ENCODE data around the gene DDIT4. TPM values are rescaled to one million over a fixed set of nuclear protein-coding genes. Genes with fewer than 3 reads are reported as not detected.

The DDIT4 gene
- total and polyA plus RNA-seq, 2 of the 4 experiments (the other 2 are of a cell fraction): 59.6 to 108 TPM

GRCh38 chr10:72315054-72315453 lies 41.3 kb downstream of the DDIT4 start:
- Histone ChIP-seq H2BK120ac (ENCODE audit: low read depth, low read length) (peak overlapping the region; percentile 32; the same call in 1 of the 2 replicates), H3K4me1 (ENCODE audit: control insufficient read depth, insufficient read depth, low read length) (peaks cover 22% of the 10 kb centered on the region), H2BK20ac (ENCODE audit: low read depth, low read length) (0 out of 2 replicates have a peak overlapping the region, but pooled peaks have one; percentile 3), H4K8ac (ENCODE audit: low read depth in 2 of 2, low read length in 2 of 2) (peak overlapping the region in 1 of 2 experiments; percentile 50; a peak in 2 of 4 replicates), H3K4me3 (ENCODE audit: insufficient read depth, low read depth, low read length) (no peak overlapping the region), H3K27me3 (ENCODE audit: control insufficient read depth, insufficient read depth, low read length) (no peaks in the 10 kb centered on the region), H2BK5ac (ENCODE audit: low read depth, low read length, poor library complexity, severe bottlenecking) (no peak overlapping the region), H3K14ac (replicated peaks; ENCODE audit: low read depth, low read length) (no peak overlapping the region), H3K18ac (ENCODE audit: low read depth, low read length) (no peak overlapping the region), H3K36me3 (ENCODE audit: control insufficient read depth, insufficient read depth, low read length) (no peaks in the 10 kb centered on the region), H3K9me1 (ENCODE audit: insufficient read depth, low read length) (peaks cover 7% of the 10 kb centered on the region; the same call in 1 of the 2 replicates), H2AK9ac (replicated peaks; ENCODE audit: low read depth, low read length, poor library complexity) (no peak overlapping the region), H4K20me1 (ENCODE audit: insufficient read depth, low read length) (no peaks in the 10 kb centered on the region), H3K4me2 (ENCODE audit: low read depth, low read length) (no peak overlapping the region), H3K79me1 (ENCODE audit: low read depth in 1 of 2, low read length in 2 of 2) (peaks cover 0 to 8% of the 10 kb centered on the region in 2 experiments; a peak in 2 of 4 replicates), H3K56ac (ENCODE audit: extremely low read depth, insufficient read depth, low read length) (no peak overlapping the region), H3K9ac (ENCODE audit: low read depth, low read length) (no peak overlapping the region), H4K5ac (ENCODE audit: low read depth, low read length) (no peak overlapping the region), H4K91ac (ENCODE audit: insufficient read depth, low read depth, low read length) (peak overlapping the region; percentile 51; the same call in 1 of the 2 replicates), H2AFZ (replicated peaks; ENCODE audit: low read length, poor library complexity) (peak overlapping the region; percentile 45), H3K9me3 (ENCODE audit: control insufficient read depth, insufficient read depth, low read length) (no peaks in the 10 kb centered on the region), H2BK15ac (ENCODE audit: low read depth, low read length) (peak overlapping the region; percentile 84; the same call in 1 of the 3 replicates), H3K4ac (ENCODE audit: low read depth, low read length) (peak overlapping the region; percentile 5; the same call in 1 of the 2 replicates), H3K23ac (ENCODE audit: low read depth, low read length) (peak overlapping the region; percentile 28; the same call in 1 of the 2 replicates), H3K27ac (ENCODE audit: insufficient read depth, low read length) (no peak overlapping the region), H2AK5ac (ENCODE audit: low read depth, low read length) (no peak overlapping the region)
- ATAC-seq (ENCODE audit: low read depth): no peak
- ChIA-PET CTCF (no interaction called here), POLR2A (ENCODE audit: unreplicated experiment) (no interaction called here)
- no peak for DNase-seq
- no CpG with 5 or more reads among the region's 7 CpGs for WGBS, 2 experiments (ENCODE audit: extremely low coverage in 2 of 2, insufficient read length in 1 of 2)
- TF ChIP-seq BHLHE40 (IDR thresholded peaks at IDR 0.05; ENCODE audit: low read depth, low read length) (no peak), SMC3 (IDR thresholded peaks at IDR 0.05; ENCODE audit: low read depth, low read length) (no peak), MAFK (IDR thresholded peaks at IDR 0.05; ENCODE audit: low read depth, low read length) (no peak), MXI1 (IDR thresholded peaks at IDR 0.05; ENCODE audit: borderline replicate concordance, low read depth, low read length) (no peak), CHD1 (IDR thresholded peaks at IDR 0.05; ENCODE audit: low read depth, low read length) (no peak), NFE2L2 (IDR thresholded peaks at IDR 0.05; ENCODE audit: low read depth, low read length) (no peak), FOS (IDR thresholded peaks at IDR 0.05; ENCODE audit: low read depth, low read length) (no peak), MAZ (IDR thresholded peaks at IDR 0.05; ENCODE audit: borderline replicate concordance, low read depth, low read length) (no peak), RFX5 (IDR thresholded peaks at IDR 0.05; ENCODE audit: low read depth, low read length) (no peak), RAD21 (IDR thresholded peaks at IDR 0.05; ENCODE audit: low read length) (no peak)
- TF ChIP-seq, protein P1, sequence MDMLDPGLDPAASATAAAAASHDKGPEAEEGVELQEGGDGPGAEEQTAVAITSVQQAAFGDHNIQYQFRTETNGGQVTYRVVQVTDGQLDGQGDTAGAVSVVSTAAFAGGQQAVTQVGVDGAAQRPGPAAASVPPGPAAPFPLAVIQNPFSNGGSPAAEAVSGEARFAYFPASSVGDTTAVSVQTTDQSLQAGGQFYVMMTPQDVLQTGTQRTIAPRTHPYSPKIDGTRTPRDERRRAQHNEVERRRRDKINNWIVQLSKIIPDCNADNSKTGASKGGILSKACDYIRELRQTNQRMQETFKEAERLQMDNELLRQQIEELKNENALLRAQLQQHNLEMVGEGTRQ (IDR thresholded peaks at IDR 0.05; ENCODE audit: low read depth, low read length): no peak
- TF ChIP-seq, protein P2, sequence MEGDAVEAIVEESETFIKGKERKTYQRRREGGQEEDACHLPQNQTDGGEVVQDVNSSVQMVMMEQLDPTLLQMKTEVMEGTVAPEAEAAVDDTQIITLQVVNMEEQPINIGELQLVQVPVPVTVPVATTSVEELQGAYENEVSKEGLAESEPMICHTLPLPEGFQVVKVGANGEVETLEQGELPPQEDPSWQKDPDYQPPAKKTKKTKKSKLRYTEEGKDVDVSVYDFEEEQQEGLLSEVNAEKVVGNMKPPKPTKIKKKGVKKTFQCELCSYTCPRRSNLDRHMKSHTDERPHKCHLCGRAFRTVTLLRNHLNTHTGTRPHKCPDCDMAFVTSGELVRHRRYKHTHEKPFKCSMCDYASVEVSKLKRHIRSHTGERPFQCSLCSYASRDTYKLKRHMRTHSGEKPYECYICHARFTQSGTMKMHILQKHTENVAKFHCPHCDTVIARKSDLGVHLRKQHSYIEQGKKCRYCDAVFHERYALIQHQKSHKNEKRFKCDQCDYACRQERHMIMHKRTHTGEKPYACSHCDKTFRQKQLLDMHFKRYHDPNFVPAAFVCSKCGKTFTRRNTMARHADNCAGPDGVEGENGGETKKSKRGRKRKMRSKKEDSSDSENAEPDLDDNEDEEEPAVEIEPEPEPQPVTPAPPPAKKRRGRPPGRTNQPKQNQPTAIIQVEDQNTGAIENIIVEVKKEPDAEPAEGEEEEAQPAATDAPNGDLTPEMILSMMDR (conservative IDR thresholded peaks at IDR 0.05; ENCODE audit: low read depth, low read length): no peak
- TF ChIP-seq, protein P3, sequence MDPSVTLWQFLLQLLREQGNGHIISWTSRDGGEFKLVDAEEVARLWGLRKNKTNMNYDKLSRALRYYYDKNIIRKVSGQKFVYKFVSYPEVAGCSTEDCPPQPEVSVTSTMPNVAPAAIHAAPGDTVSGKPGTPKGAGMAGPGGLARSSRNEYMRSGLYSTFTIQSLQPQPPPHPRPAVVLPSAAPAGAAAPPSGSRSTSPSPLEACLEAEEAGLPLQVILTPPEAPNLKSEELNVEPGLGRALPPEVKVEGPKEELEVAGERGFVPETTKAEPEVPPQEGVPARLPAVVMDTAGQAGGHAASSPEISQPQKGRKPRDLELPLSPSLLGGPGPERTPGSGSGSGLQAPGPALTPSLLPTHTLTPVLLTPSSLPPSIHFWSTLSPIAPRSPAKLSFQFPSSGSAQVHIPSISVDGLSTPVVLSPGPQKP (IDR thresholded peaks at IDR 0.05; ENCODE audit: borderline replicate concordance, low read depth, low read length): no peak
- dilution Hi-C loops (cut with HindIII; ENCODE audit: low sequenced_read_pairs, unreplicated experiment): no loop called here
- in situ Hi-C loops (cut with MboI; ENCODE audit: low sequenced_read_pairs): no loop called here
- BruUV-seq (replicated peaks): no TSS peak
- intact Hi-C loops (cut with micrococcal nuclease): no loop called here
